Measurements from ENCODE around the gene DCAF8L2.
"Not testable (repeated sequence)": the region's sequence is repeated elsewhere in the genome, so short reads cannot be mapped to it uniquely, and the experiment has no call there.

DCAF8L2 gene

DNA sequence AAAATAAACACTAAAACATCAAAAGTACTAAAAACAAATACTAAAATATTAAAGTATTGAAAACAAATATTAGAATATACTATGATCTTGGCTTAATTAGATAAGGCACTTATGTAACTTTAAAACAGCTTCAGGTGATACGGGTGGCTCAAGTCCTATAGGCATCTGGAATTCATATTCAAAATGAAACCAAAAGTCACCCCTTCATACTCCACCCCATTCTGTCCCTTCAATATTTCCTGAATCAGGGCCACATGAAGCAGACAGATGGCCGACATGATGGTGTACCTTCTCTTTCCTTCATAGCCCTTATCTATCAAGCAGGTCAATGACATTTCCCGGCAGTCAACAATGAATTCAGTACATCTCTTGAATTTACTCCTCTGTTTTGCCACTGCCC, 145.8 kb downstream of the DCAF8L2 start:
- Histone ChIP-seq H3K27ac (ENCODE audit: low read depth in 2 of 2, low read length in 2 of 2) (no peak overlapping the region), H3K36me3 (ENCODE audit: control insufficient read depth in 2 of 2, insufficient read depth in 2 of 2, low read length in 2 of 2) (no peaks in the 10 kb centered on the region), H3K9ac (ENCODE audit: low read depth in 1 of 2, low read length in 2 of 2) (no peak overlapping the region), H3K27me3 (ENCODE audit: control insufficient read depth in 2 of 2, insufficient read depth in 2 of 2, low read length in 2 of 2) (no peaks in the 10 kb centered on the region), H3K9me3 (ENCODE audit: control insufficient read depth in 2 of 2, low read length in 2 of 2) (no peaks in the 10 kb centered on the region), H3K4me1 (ENCODE audit: control insufficient read depth in 2 of 2, insufficient read depth in 2 of 2, low read length in 2 of 2) (no peaks in the 10 kb centered on the region), H3K4me3 (ENCODE audit: low read length in 2 of 2) (no peak overlapping the region)

DNA sequence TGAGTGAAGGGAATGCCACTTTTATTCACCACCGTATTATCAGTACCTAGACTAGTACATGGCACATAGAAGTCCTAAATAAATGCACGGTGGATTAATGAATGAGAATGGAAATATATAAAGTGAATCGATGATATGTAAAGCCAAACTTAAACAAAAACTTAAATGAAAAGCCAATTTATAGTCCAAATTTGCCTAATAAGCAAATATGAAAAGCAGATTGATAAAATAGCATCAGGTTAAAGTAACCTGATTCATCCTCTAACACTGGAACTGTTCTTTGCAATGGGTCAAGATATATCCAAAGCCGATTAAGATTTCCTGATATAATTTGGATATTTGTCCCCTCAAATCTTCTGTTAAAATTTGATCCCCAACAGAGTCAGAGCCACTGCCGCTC, 150.8 kb downstream of the DCAF8L2 start:
- H3K27me3 ChIP-seq (ENCODE audit: control insufficient read depth in 2 of 2, insufficient read depth in 2 of 2, low read length in 2 of 2): no peaks in the 10 kb centered on the region
- no peaks in the 10 kb centered on the region for H3K9me3 ChIP-seq (ENCODE audit: control insufficient read depth in 2 of 2, low read length in 2 of 2)
- H3K27ac ChIP-seq (ENCODE audit: low read depth in 2 of 2, low read length in 2 of 2): no peak overlapping the region
- H3K9ac ChIP-seq (ENCODE audit: low read depth in 1 of 2, low read length in 2 of 2): no peak overlapping the region
- H3K4me1 ChIP-seq (ENCODE audit: control insufficient read depth in 2 of 2, insufficient read depth in 2 of 2, low read length in 2 of 2): no peaks in the 10 kb centered on the region
- H3K36me3 ChIP-seq (ENCODE audit: control insufficient read depth in 2 of 2, insufficient read depth in 2 of 2, low read length in 2 of 2): no peaks in the 10 kb centered on the region
- no peak overlapping the region for H3K4me3 ChIP-seq (ENCODE audit: low read length in 2 of 2)

DNA sequence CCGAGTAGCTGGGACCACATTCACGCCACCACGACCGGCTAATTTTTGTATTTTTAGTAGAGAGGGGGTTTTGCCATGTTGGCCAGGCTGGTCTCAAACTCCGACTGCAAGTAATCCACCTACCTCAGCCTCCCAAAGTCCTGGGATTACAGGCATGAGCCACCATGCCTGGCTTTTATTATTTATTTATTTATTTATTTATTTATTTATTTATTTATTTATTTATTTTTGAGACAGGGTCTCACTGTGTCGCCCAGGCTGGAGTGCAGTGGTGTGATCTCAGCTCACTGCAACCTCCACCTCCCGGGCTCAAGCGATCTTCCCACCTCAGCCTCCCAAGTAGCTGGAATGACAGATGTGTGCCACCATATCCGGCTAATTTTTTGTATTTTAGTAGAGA, 153.4 kb downstream of the DCAF8L2 start:
- H3K27ac ChIP-seq (ENCODE audit: low read depth in 2 of 2, low read length in 2 of 2); H3K4me1 ChIP-seq (ENCODE audit: control insufficient read depth in 2 of 2, insufficient read depth in 2 of 2, low read length in 2 of 2); H3K27me3 ChIP-seq (ENCODE audit: control insufficient read depth in 2 of 2, insufficient read depth in 2 of 2, low read length in 2 of 2); H3K9me3 ChIP-seq (ENCODE audit: control insufficient read depth in 2 of 2, low read length in 2 of 2); H3K9ac ChIP-seq (ENCODE audit: low read depth in 1 of 2, low read length in 2 of 2); H3K36me3 ChIP-seq (ENCODE audit: control insufficient read depth in 2 of 2, insufficient read depth in 2 of 2, low read length in 2 of 2); H3K4me3 ChIP-seq (ENCODE audit: low read length in 2 of 2): not testable (repeated sequence)

DNA sequence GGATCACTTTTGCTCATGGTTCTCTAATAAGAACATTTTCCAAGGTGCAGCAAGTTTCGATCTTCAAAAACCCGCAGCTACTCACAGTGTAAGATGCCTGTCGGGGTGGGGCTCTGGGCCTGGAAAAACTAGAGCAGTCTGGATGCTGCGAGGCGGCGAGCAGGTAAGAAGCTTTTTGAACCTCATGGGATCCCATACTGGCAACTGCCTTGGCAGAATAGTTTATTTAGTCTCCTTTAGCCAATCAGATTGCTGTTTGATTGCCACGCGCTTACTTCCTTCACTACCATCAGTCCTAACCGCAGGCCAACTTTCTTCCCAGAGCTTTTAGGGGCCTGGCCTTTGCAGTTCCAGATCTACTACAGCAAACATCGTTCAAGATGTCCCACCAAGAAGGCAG, 156.4 kb downstream of the DCAF8L2 start:
- H3K36me3 ChIP-seq (ENCODE audit: control insufficient read depth in 2 of 2, insufficient read depth in 2 of 2, low read length in 2 of 2): no peaks in the 10 kb centered on the region
- no peak overlapping the region for H3K27ac ChIP-seq (ENCODE audit: low read depth in 2 of 2, low read length in 2 of 2)
- no peaks in the 10 kb centered on the region for H3K27me3 ChIP-seq (ENCODE audit: control insufficient read depth in 2 of 2, insufficient read depth in 2 of 2, low read length in 2 of 2)
- no peaks in the 10 kb centered on the region for H3K9me3 ChIP-seq (ENCODE audit: control insufficient read depth in 2 of 2, low read length in 2 of 2)
- H3K4me1 ChIP-seq (ENCODE audit: control insufficient read depth in 2 of 2, insufficient read depth in 2 of 2, low read length in 2 of 2): no peaks in the 10 kb centered on the region
- H3K4me3 ChIP-seq (ENCODE audit: low read length in 2 of 2): no peak overlapping the region
- no peak overlapping the region for H3K9ac ChIP-seq (ENCODE audit: low read depth in 1 of 2, low read length in 2 of 2)

DNA sequence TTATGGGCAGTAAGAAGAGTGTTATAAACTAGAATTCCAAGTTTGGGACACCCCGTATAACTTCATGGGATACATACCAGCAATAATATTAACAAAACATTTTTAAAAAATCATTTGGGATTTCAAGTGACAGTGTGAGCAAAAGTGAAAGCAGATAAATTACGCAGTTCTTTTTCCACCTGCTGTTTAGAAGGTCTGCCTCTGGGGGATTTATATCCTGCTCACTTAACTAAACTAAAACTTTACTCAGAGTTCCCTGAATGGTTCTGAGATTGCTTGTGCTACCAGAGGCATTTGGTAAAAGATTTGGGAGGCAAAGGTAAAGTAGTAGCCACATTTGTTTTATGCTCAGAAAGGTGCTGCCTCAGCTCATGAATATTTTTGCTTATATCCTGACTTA, 160.2 kb downstream of the DCAF8L2 start:
- not testable (repeated sequence) for H3K9ac ChIP-seq (ENCODE audit: low read depth in 1 of 2, low read length in 2 of 2); H3K27ac ChIP-seq (ENCODE audit: low read depth in 2 of 2, low read length in 2 of 2); H3K27me3 ChIP-seq (ENCODE audit: control insufficient read depth in 2 of 2, insufficient read depth in 2 of 2, low read length in 2 of 2); H3K4me3 ChIP-seq (ENCODE audit: low read length in 2 of 2); H3K36me3 ChIP-seq (ENCODE audit: control insufficient read depth in 2 of 2, insufficient read depth in 2 of 2, low read length in 2 of 2); H3K9me3 ChIP-seq (ENCODE audit: control insufficient read depth in 2 of 2, low read length in 2 of 2); H3K4me1 ChIP-seq (ENCODE audit: control insufficient read depth in 2 of 2, insufficient read depth in 2 of 2, low read length in 2 of 2)

DNA sequence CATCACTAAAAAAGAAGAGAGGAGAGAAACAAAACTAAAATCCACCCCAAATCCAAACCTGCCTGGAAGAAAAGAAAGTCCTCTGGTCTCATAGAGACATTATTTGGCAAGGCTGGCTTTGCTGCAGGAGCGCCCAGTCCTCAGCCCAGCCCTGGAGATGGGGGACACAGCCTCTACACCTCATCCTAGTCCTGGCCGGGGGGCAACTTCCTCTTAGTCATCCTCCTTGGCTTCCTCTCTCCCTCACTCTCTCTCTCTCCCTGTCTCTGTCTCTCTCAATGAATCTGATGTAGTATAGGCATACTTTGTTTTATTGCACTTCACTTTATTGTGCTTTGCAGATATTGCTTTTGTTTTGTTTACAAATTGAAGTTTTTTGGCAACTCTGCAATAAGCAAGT, 161.8 kb downstream of the DCAF8L2 start:
- Histone ChIP-seq H3K4me3 (ENCODE audit: low read length in 2 of 2) (no peak overlapping the region), H3K4me1 (ENCODE audit: control insufficient read depth in 2 of 2, insufficient read depth in 2 of 2, low read length in 2 of 2) (no peaks in the 10 kb centered on the region), H3K27me3 (ENCODE audit: control insufficient read depth in 2 of 2, insufficient read depth in 2 of 2, low read length in 2 of 2) (no peaks in the 10 kb centered on the region), H3K27ac (ENCODE audit: low read depth in 2 of 2, low read length in 2 of 2) (no peak overlapping the region), H3K9ac (ENCODE audit: low read depth in 1 of 2, low read length in 2 of 2) (no peak overlapping the region), H3K36me3 (ENCODE audit: control insufficient read depth in 2 of 2, insufficient read depth in 2 of 2, low read length in 2 of 2) (no peaks in the 10 kb centered on the region), H3K9me3 (ENCODE audit: control insufficient read depth in 2 of 2, low read length in 2 of 2) (no peaks in the 10 kb centered on the region)

DNA sequence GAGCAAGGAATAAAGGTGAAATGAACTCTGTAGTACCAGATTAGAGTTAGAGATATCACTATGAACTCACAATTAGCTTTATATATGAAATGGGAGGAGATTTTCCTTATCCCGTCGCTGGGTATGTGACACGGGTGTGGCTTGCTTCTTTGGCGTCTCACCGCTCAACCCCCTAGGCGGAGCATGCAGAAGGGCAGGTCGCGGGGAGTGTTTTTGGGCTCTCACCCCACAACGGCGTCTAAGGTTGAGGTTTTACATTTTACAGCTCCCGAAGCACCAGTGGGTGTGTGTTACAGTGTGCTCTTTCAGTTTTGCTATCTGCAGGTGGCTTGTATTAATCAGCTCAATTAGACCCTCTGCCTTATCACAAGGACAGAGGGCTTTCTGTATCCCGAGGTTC, 175.6 kb downstream of the DCAF8L2 start:
- H3K9me3 ChIP-seq (ENCODE audit: control insufficient read depth in 2 of 2, low read length in 2 of 2): no peaks in the 10 kb centered on the region
- no peaks in the 10 kb centered on the region for H3K4me1 ChIP-seq (ENCODE audit: control insufficient read depth in 2 of 2, insufficient read depth in 2 of 2, low read length in 2 of 2)
- no peaks in the 10 kb centered on the region for H3K36me3 ChIP-seq (ENCODE audit: control insufficient read depth in 2 of 2, insufficient read depth in 2 of 2, low read length in 2 of 2)
- H3K4me3 ChIP-seq (ENCODE audit: low read length in 2 of 2): peak overlapping the region in 1 of 2 donors; percentile 13
- no peak overlapping the region for H3K27ac ChIP-seq (ENCODE audit: low read depth in 2 of 2, low read length in 2 of 2)
- H3K27me3 ChIP-seq (ENCODE audit: control insufficient read depth in 2 of 2, insufficient read depth in 2 of 2, low read length in 2 of 2): no peaks in the 10 kb centered on the region
- no peak overlapping the region for H3K9ac ChIP-seq (ENCODE audit: low read depth in 1 of 2, low read length in 2 of 2)

DNA sequence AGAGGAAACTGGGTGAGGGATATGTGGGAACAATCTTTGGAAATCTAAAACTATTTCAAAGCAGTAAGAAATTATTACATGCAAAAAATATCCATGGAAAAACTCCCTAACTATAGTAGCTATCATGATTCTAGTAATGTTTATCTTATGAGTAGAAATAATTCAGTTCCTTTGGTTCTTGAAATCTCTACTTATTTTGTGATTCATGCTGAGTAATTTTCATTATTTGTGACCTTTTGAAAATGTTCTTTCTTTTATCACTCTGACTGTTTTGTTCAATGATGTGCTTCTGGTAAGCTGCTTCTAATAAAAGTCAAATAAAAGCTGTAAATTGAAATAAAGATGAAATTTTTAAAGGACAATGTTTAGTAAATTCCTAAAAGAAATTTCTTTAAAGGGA, 177.2 kb downstream of the DCAF8L2 start:
- Histone ChIP-seq H3K4me1 (ENCODE audit: control insufficient read depth in 2 of 2, insufficient read depth in 2 of 2, low read length in 2 of 2) (no peaks in the 10 kb centered on the region), H3K27me3 (ENCODE audit: control insufficient read depth in 2 of 2, insufficient read depth in 2 of 2, low read length in 2 of 2) (no peaks in the 10 kb centered on the region), H3K9me3 (ENCODE audit: control insufficient read depth in 2 of 2, low read length in 2 of 2) (no peaks in the 10 kb centered on the region)

DNA sequence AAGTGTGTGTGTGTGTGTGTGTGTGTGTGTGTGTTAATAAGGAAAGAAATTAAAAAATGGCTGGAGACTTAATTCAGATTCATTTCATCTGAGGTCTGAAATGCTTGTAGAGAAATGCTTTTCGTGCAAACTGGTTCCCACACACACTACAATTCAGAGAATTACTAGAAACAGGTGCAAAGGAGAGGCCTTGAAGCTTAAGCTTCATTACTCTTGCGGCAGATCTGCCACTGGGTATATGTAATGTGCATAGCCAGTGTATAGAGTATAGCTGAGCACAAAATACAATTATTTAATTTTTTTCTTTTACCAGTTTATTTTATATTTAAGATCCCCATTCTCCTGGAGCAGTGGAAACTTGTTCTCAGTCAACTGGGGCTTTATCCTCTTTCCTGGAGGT, 185.8 kb downstream of the DCAF8L2 start:
- no peaks in the 10 kb centered on the region for H3K36me3 ChIP-seq (ENCODE audit: control insufficient read depth in 2 of 2, insufficient read depth in 2 of 2, low read length in 2 of 2)
- no peaks in the 10 kb centered on the region for H3K9me3 ChIP-seq (ENCODE audit: control insufficient read depth in 2 of 2, low read length in 2 of 2)
- no peaks in the 10 kb centered on the region for H3K4me1 ChIP-seq (ENCODE audit: control insufficient read depth in 2 of 2, insufficient read depth in 2 of 2, low read length in 2 of 2)

More for the DNA sequence above, 177.2 kb downstream of the DCAF8L2 start:
- Histone ChIP-seq H3K27ac (ENCODE audit: low read depth in 2 of 2, low read length in 2 of 2) (no peak overlapping the region), H3K36me3 (ENCODE audit: control insufficient read depth in 2 of 2, insufficient read depth in 2 of 2, low read length in 2 of 2) (no peaks in the 10 kb centered on the region), H3K9ac (ENCODE audit: low read depth in 1 of 2, low read length in 2 of 2) (no peak overlapping the region), H3K4me3 (ENCODE audit: low read length in 2 of 2) (no peak overlapping the region)

DNA sequence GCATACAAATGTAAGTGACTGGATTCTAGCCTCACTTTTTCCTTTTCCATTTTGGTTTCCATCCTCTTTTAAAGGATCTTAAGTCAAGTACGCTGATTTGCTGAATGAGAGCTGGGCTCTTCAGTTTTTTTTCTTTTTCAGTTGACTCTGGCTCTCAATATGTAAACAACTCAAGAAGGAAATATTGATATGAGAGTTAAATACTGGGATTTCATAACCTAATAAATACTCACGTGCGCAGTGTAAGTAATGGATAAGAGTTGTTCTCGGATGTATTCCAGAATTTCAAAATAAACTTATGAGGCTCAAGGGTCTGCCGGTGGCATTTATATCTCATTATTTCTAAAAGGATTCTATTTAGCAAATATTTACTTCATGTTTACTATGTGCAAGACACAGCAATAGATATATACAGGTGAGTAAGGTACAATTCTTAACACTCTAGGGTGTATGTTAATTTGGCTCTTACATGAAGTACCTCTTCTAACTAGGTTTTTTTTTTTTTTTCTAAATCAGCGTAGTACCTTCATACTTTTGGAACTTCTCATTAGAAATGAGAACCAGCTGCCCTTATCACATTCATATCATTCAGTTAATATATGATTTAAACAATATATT, 206.6 kb downstream of the DCAF8L2 start:
- H3K27me3 ChIP-seq (ENCODE audit: control insufficient read depth in 2 of 2, insufficient read depth in 2 of 2, low read length in 2 of 2): no peaks in the 10 kb centered on the region
- H3K9me3 ChIP-seq (ENCODE audit: control insufficient read depth in 2 of 2, low read length in 2 of 2): no peaks in the 10 kb centered on the region
- no peaks in the 10 kb centered on the region for H3K4me1 ChIP-seq (ENCODE audit: control insufficient read depth in 2 of 2, insufficient read depth in 2 of 2, low read length in 2 of 2)
- no peaks in the 10 kb centered on the region for H3K36me3 ChIP-seq (ENCODE audit: control insufficient read depth in 2 of 2, insufficient read depth in 2 of 2, low read length in 2 of 2)
- no peak overlapping the region for H3K27ac ChIP-seq (ENCODE audit: low read depth in 2 of 2, low read length in 2 of 2)
- no peak overlapping the region for H3K4me3 ChIP-seq (ENCODE audit: low read length in 2 of 2)
- H3K9ac ChIP-seq (ENCODE audit: low read depth in 1 of 2, low read length in 2 of 2): no peak overlapping the region

More for the DNA sequence above, 185.8 kb downstream of the DCAF8L2 start:
- Histone ChIP-seq H3K27ac (ENCODE audit: low read depth in 2 of 2, low read length in 2 of 2) (no peak overlapping the region), H3K27me3 (ENCODE audit: control insufficient read depth in 2 of 2, insufficient read depth in 2 of 2, low read length in 2 of 2) (no peaks in the 10 kb centered on the region), H3K4me3 (ENCODE audit: low read length in 2 of 2) (no peak overlapping the region), H3K9ac (ENCODE audit: low read depth in 1 of 2, low read length in 2 of 2) (no peak overlapping the region)

DNA sequence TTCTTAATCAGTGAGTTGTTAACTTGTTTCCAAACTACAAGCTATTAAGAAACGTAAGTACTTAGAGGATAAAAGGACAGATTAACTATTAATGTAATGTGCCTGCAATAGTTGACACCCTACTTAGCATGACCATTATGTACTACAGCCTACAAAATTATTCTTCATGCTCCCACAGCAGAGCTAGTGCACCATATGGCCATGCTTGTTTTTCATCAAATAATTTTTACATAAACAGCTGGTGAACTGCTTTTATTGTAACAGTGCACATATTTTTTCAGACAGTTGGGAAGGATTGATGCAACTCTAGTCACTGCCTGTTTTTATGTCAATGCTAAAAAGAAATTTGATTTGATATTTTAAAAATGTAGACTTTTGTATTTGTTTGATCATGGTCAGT, 207.4 kb downstream of the DCAF8L2 start:
- Histone ChIP-seq H3K9ac (ENCODE audit: low read depth in 1 of 2, low read length in 2 of 2) (no peak overlapping the region), H3K27me3 (ENCODE audit: control insufficient read depth in 2 of 2, insufficient read depth in 2 of 2, low read length in 2 of 2) (no peaks in the 10 kb centered on the region), H3K36me3 (ENCODE audit: control insufficient read depth in 2 of 2, insufficient read depth in 2 of 2, low read length in 2 of 2) (no peaks in the 10 kb centered on the region), H3K4me3 (ENCODE audit: low read length in 2 of 2) (no peak overlapping the region), H3K27ac (ENCODE audit: low read depth in 2 of 2, low read length in 2 of 2) (no peak overlapping the region), H3K9me3 (ENCODE audit: control insufficient read depth in 2 of 2, low read length in 2 of 2) (no peaks in the 10 kb centered on the region), H3K4me1 (ENCODE audit: control insufficient read depth in 2 of 2, insufficient read depth in 2 of 2, low read length in 2 of 2) (no peaks in the 10 kb centered on the region)

Data from mucosa of rectum (tissue), 2 donors.